Upper lobe of left lung (tissue), 6 donors: Measurements from ENCODE around the gene VAC14. TPM values are rescaled to one million over a fixed set of nuclear protein-coding genes. Genes with fewer than 3 reads are reported as not detected.

ENCODE experiments used
- ATAC-seq, 2 donors: fragments of 200-7000 bp; cut with Tn5 transposase; one replicate each; pipeline ENCODE4 v1.9.1; 2022; ENCODE audit warnings: mild to moderate bottlenecking in 2 of 2, moderate library complexity in 2 of 2; ENCODE audit not compliant: low FRiP score in 2 of 2
- DNase-seq, 2 donors: peaks; one replicate each; pipeline ENCODE4 v3.0.0-alpha.2; 2019 to 2020
- H3K27ac ChIP-seq, 4 donors: fragments of 200-600 bp; sonication (generic); one replicate each; pipeline ENCODE4 v1.5.1; 2016 to 2019
- H3K27me3 ChIP-seq, 4 donors: fragments of 200-600 bp; sonication (generic); one replicate each; pipeline ENCODE4 v1.5.1; 2017 to 2019
- H3K36me3 ChIP-seq, 4 donors: fragments of 200-600 bp; sonication (generic); one replicate each; pipeline ENCODE4 v1.5.1; 2016 to 2019
- H3K4me1 ChIP-seq, 4 donors: fragments of 200-600 bp; sonication (generic); one replicate each; pipeline ENCODE4 v1.5.1; 2018 to 2019
- H3K4me3 ChIP-seq, 4 donors: fragments of 200-600 bp; sonication (generic); one replicate each; pipeline ENCODE4 v1.5.1; 2017 to 2019; ENCODE audit warnings: mild to moderate bottlenecking in 2 of 4, moderate library complexity in 1 of 4
- H3K9me3 ChIP-seq, 4 donors: fragments of 200-600 bp; sonication (generic); one replicate each; pipeline ENCODE4 v1.5.1; 2018 to 2019
- CTCF ChIP-seq, 6 experiments: fragments of 450-650 bp in 4 of 6; fragments of 200-600 bp in 2 of 6; sonication (generic) in 2 of 6; IDR thresholded peaks; one replicate each; pipeline ENCODE4 v1.5.1; 2016 to 2019; ENCODE audit warnings: antibody characterized with exemption in 6 of 6
- EP300 ChIP-seq, 4 donors: sonication (generic); formaldehyde crosslinking; IDR thresholded peaks; one replicate each; pipeline ENCODE4 v1.5.1; 2017; ENCODE audit warnings: antibody characterized with exemption in 4 of 4, control low read depth in 2 of 4
- POLR2A ChIP-seq, 4 donors: fragments of 450-650 bp; IDR thresholded peaks; one replicate each; pipeline ENCODE4 v1.5.1; 2016 to 2017; ENCODE audit warnings: antibody characterized with exemption in 4 of 4, mild to moderate bottlenecking in 2 of 4
- POLR2AphosphoS5 ChIP-seq, 2 donors: sonication (generic); formaldehyde crosslinking; IDR thresholded peaks; one replicate each; pipeline ENCODE4 v1.5.1; 2017; ENCODE audit warnings: antibody characterized with exemption in 2 of 2
- WGBS, 2 donors: methylation state at CpG; one replicate each; pipeline ENCODE4 v1.1.5; 2017 to 2018; 5-methylcytosine and 5-hydroxymethylcytosine counted together
- total RNA-seq, 6 donors: library from RNA; depleted of rRNA in 4 of 6; stranded (reverse); fragments of >200 nt in 4 of 6; gene quantifications; one replicate each; pipeline versions ENCODE4 v1.1.0 to v1.2.1, GENCODE V29; 2016 to 2021
- donor health status: DM: no; HTN: no; CAD: no; lungs with moderate emphysema.
- donor health status: DM: no; HTN: yes; CAD: no; lungs with severe emphysema.

The VAC14 gene
- total RNA-seq, 6 donors from 2014 or later: 39.6 to 145 (median 57.4) TPM

GRCh38 chr16:70642633-70643032, 158.3 kb downstream of the VAC14 start:
- no peak for DNase-seq
- no peak for TF ChIP-seq POLR2A (IDR thresholded peaks at IDR 0.05)
- no peak for TF ChIP-seq CTCF (IDR thresholded peaks at IDR 0.05)
- no peak for TF ChIP-seq EP300 (IDR thresholded peaks at IDR 0.05)
- TF ChIP-seq POLR2AphosphoS5 (IDR thresholded peaks at IDR 0.05): no peak
- H3K27ac ChIP-seq: no peak overlapping the region
- H3K9me3 ChIP-seq: no peaks in the 10 kb centered on the region
- H3K27me3 ChIP-seq: no peaks in the 10 kb centered on the region
- no peak for ATAC-seq
- H3K4me1 ChIP-seq: no peaks in the 10 kb centered on the region
- H3K36me3 ChIP-seq: no peaks in the 10 kb centered on the region
- no peak overlapping the region for H3K4me3 ChIP-seq
- WGBS, 2 donors: 77 to 80% methylated on average over 1 of the region's 1 CpG

- no peak overlapping the region for H3K4me3 ChIP-seq
- 78% methylated on average over 17 to 18 of the region's 18 CpGs for WGBS, 2 donors
Observed at GRCh38 chr16:70638814-70639792, 161.9 kb downstream of the VAC14 start.

More at GRCh38 chr16:70638814-70639792, 161.9 kb downstream of the VAC14 start:
- H3K4me1 ChIP-seq: no peaks in the 10 kb centered on the region
- no peaks in the 10 kb centered on the region for H3K36me3 ChIP-seq
- ATAC-seq (peak in 1 of 2 donors; percentile 76), DNase-seq (peak in 1 of 2 donors; percentile 59)
- H3K9me3 ChIP-seq: no peaks in the 10 kb centered on the region
- TF ChIP-seq CTCF (IDR thresholded peaks at IDR 0.05) (no peak), POLR2AphosphoS5 (IDR thresholded peaks at IDR 0.05) (no peak), EP300 (IDR thresholded peaks at IDR 0.05) (no peak), POLR2A (IDR thresholded peaks at IDR 0.05) (no peak)
- no peaks in the 10 kb centered on the region for H3K27me3 ChIP-seq
- H3K27ac ChIP-seq: no peak overlapping the region

Other genes starting within 250 kb of the VAC14 start
- 10 to 100 TPM in 5 of 6 donors, 1 to 10 TPM in 1; 3.0 to 32.1 (median 14.8) TPM for gene IL34, start 154.6 kb downstream of the VAC14 start, total RNA-seq
- 100 to 1,000 TPM in 1 of 6 donors, 10 to 100 TPM in 5; 40.7 to 202 (median 72.4) TPM for gene MTSS2, start 115.1 kb downstream of the VAC14 start, total RNA-seq